LNCaP clone FGC (cell line): ENCODE data around the gene SPRY4.

Source experiments
- DNase-seq: peaks from one replicate; pipeline ENCODE4 v3.0.0-alpha.2; 2011; ENCODE audit warnings: low read depth
- H3K4me3 ChIP-seq: 2 replicates; pipeline ENCODE4 v1.5.1; 2011; ENCODE audit warnings: mild to moderate bottlenecking, low read depth, low read length, control low read depth
- CTCF ChIP-seq: IDR thresholded peaks from 2 replicates; pipeline ENCODE4 v1.5.1; 2012; ENCODE audit warnings: mild to moderate bottlenecking; ENCODE audit not compliant: control insufficient read depth, insufficient read depth; ENCODE audit errors: extremely low read depth

The SPRY4 gene

DNA sequence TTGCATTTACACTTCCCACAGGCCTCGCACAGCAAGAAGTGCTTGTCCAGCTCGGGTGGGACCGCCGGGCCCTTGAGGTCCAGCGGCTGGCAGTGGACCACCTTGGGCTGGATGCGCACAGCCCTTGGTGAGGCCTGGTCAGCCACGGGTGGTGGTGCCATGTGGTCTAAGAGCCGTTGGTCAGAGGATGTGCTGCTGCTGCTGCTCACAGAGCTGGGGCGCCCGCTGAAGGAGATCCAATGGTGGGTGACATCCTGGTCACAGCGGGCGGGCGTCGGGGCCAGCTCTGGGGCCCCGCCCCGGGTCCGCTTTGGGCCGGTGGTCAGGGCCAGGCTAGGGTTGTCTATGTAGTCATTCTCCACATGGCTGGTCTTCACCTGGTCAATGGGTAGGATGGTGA, 10.2 kb downstream of the SPRY4 start:
- no peak for DNase-seq
- H3K4me3 ChIP-seq, result no peak overlapping the region
- no peak for TF ChIP-seq CTCF

DNA sequence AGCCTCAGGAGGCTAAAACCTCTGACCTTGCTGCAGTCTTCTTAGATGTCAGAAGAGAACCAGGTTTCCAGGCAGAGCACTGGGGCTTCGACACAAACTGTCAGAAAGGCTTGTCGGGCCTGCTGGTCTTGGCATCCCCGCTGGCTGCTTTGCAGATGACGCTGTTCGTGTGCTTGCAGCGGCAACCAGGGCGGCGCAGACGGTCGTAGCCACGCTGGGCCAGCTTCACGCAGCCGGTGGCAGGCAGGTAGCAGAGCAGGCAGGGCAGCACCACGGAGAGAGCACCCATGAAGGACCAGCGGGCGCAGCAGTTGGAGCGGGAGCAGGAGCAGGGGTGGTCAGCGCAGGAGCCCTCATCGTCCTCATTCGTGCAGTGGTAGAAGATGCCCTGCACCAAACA, 10.7 kb downstream of the SPRY4 start:
- TF ChIP-seq CTCF, result no peak
- no peak for DNase-seq
- no peak overlapping the region for H3K4me3 ChIP-seq

DNA sequence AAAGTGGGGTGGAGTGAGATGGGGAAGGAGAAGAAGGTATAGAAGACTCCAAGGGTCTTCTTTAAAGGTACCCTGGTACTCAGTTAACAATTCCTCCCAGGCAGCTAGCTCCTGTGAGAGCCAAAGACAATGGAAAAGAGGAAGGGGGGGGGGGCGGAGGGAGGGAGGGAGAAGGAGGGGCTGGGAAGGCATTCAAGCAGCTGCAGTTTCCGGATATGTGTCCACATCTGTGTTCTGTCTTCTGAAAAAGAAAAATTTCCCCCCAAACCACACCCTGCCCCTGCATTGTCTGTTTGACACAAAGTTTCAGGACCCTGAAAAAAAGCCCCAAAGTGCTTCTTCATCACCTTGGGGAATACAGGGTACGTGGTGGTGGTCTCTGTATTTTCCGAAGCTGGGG, 11.1 kb downstream of the SPRY4 start:
- no peak overlapping the region for H3K4me3 ChIP-seq
- no peak for TF ChIP-seq CTCF
- no peak for DNase-seq

- no peak overlapping the region for H3K4me3 ChIP-seq
- no peak for TF ChIP-seq CTCF
- DNase-seq, result no peak
These were observed 11.5 kb downstream of the SPRY4 start for GRCh38 chr5:142313275-142313674.

DNA sequence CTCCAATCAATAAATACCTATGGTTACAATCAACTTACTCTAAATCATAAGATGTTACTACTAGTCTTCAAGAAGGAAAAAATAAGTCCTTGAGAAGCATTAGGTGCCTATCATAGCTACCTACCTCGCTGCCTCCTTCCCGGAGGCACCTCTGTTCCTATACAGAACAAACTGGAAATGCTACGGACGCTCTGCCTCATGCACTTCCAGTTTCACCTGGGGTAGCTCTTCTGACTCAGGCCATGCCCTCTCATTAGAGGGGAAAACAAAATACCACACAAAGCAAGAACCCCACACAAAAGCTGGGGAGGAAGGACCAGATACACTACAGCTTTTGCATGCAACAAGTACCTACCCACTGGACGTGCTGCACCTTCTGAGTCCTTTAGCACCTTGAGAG, 12.4 kb downstream of the SPRY4 start:
- TF ChIP-seq CTCF, result no peak
- DNase-seq, result no peak
- H3K4me3 ChIP-seq, result no peak overlapping the region

GRCh38 chr5:142311725-142312124, 13.1 kb downstream of the SPRY4 start:
- no peak overlapping the region for H3K4me3 ChIP-seq
- no peak for DNase-seq
- TF ChIP-seq CTCF, result no peak

DNA sequence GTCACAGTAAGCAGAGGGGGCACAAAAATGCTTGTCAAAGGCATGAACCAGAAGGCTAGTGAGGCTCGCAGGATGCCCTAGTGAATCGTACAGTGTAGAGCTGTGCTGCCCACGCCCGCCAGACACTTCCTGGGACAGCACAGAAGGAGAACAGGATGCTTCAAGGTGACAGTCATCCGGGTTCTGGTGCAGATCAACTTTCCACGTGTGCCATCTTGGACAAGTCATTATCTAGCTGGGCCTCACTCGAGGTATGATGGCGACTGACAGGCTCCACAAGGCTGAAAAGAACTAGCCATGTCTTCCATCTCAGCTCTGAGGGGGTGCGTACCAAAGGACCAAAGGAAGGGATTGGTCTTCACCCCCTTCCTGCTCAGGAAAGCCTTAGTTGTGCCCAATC, 14.0 kb downstream of the SPRY4 start:
- no peak for DNase-seq
- TF ChIP-seq CTCF, result no peak

More for the DNA sequence above, 14.0 kb downstream of the SPRY4 start:
- no peak overlapping the region for H3K4me3 ChIP-seq
